GM12892 (cell line): ENCODE data around the gene TREML2.

Source experiments
- POLR2A ChIP-seq: IDR thresholded peaks from 2 replicates; pipeline ENCODE4 v1.6.1; 2011; ENCODE audit warnings: low read depth, low read length, control low read depth
- POLR2AphosphoS5 ChIP-seq: IDR thresholded peaks from 2 replicates; pipeline ENCODE4 v1.6.1; 2011; ENCODE audit warnings: low read depth, low read length, control low read depth
- TAF1 ChIP-seq: IDR thresholded peaks from 2 replicates; pipeline ENCODE4 v1.6.1; 2011; ENCODE audit warnings: low read depth, mild to moderate bottlenecking, control low read depth, low read length, borderline replicate concordance

DNA sequence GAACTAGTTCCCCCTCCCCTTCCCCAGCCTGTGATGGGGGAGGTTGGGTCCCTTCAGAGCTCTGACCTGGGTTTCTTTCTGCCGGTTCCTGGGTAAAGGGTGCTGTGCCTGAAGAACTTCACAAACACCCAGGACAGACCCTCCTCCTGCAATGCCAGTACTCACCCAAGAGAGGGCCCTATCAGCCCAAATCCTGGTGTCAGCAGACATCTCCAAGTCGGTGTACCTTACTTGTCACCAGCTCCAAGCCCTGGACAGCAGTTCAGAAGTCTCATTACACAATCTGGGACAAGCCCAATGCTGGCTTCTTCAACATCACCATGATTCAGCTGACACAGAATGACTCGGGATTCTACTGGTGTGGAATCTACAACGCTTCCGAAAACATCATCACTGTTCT is 27.7 kb upstream of the TREML2 start:
- TF ChIP-seq POLR2AphosphoS5 (no peak), POLR2A (no peak), TAF1 (no peak)
